ENCODE results near the gene SORL1. TPM values are rescaled to one million over a fixed set of nuclear protein-coding genes. Genes with fewer than 3 reads are reported as not detected.

Gene SORL1
- total and polyA plus RNA-seq, 2 of the 8 experiments (the other 6 are each of a cell fraction or from before 2014, with no cell fraction given): 38.1 to 65.5 TPM

- TF ChIP-seq CHD7 (IDR thresholded peaks at IDR 0.05; ENCODE audit: insufficient replicate concordance, low read length) (no peak), RFX5 (IDR thresholded peaks at IDR 0.05; ENCODE audit: borderline replicate concordance, low read depth, low read length) (no peak), GTF2F1 (IDR thresholded peaks at IDR 0.05; ENCODE audit: borderline replicate concordance, low read depth, low read length) (no peak), GABPA (IDR thresholded peaks at IDR 0.05; ENCODE audit: borderline replicate concordance, insufficient read depth, low read length) (no peak), CEBPB (IDR thresholded peaks at IDR 0.05; ENCODE audit: low read depth, low read length) (no peak), RBBP5 (IDR thresholded peaks at IDR 0.05; ENCODE audit: borderline replicate concordance, low read depth, low read length) (no peak), ZNF274 (IDR thresholded peaks at IDR 0.05; ENCODE audit: borderline replicate concordance, extremely low read depth, low read length) (no peak), POLR2A (IDR thresholded peaks at IDR 0.05; ENCODE audit: control extremely low read depth in 1 of 2, low read depth in 2 of 2, low read length in 2 of 2) (no peak)
These were observed 15.4 kb downstream of the SORL1 start (continued) for GRCh38 chr11:121467471-121467870.

All from H1 (cell line).